Sigmoid colon (tissue), 4 donors: ENCODE results near the gene HSH2D.

Experiments
- EP300 ChIP-seq, 4 donors: sonication (generic); formaldehyde crosslinking; IDR thresholded peaks; one replicate each; pipeline ENCODE4 v1.6.1; 2017; ENCODE audit warnings: antibody characterized with exemption in 4 of 4
- POLR2A ChIP-seq, 2 donors: fragments of 450-650 bp; IDR thresholded peaks; one replicate each; pipeline ENCODE4 v1.6.1; 2016; ENCODE audit warnings: antibody characterized with exemption in 2 of 2, mild to moderate bottlenecking in 2 of 2, moderate library complexity in 2 of 2
- TF ChIP-seq, protein P1 (sequence below), 4 experiments: fragments of 450-650 bp in 3 of 4; fragments of 200-600 bp in 1 of 4; IDR thresholded peaks; one replicate each; pipeline ENCODE4 v1.5.1; 2016 to 2019; ENCODE audit warnings: antibody characterized with exemption in 4 of 4, mild to moderate bottlenecking in 3 of 4, moderate library complexity in 2 of 4

DNA sequence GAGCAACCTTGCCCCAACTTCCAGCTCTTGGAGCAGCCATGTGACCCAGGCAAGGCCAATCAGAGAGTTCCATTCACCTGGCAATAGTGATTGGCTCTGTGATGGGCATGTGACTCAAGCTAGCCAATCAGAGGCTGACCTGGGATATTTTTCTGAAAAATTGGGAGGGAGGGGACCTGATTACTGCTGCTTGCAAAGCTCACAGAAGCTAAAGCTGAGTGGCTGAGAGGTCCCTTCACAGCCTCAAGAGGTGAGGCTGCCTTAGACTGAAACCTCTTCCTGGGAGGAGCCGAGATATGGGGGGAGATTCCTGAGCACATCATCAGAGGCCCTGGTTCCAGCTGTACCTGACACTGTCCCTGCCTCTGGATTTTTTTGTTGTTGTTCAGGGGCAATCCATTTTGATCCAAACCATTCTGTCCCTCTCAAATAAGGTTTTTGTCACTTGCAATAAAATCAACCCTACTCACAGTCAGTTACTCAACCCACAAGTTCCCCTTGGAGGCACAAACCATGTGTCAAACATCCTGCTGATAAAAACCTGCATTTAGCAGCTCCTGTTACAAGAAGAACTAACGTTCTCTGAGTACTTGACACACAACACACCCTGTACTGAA, 25.1 kb downstream of the HSH2D start:
- TF ChIP-seq, protein P1, sequence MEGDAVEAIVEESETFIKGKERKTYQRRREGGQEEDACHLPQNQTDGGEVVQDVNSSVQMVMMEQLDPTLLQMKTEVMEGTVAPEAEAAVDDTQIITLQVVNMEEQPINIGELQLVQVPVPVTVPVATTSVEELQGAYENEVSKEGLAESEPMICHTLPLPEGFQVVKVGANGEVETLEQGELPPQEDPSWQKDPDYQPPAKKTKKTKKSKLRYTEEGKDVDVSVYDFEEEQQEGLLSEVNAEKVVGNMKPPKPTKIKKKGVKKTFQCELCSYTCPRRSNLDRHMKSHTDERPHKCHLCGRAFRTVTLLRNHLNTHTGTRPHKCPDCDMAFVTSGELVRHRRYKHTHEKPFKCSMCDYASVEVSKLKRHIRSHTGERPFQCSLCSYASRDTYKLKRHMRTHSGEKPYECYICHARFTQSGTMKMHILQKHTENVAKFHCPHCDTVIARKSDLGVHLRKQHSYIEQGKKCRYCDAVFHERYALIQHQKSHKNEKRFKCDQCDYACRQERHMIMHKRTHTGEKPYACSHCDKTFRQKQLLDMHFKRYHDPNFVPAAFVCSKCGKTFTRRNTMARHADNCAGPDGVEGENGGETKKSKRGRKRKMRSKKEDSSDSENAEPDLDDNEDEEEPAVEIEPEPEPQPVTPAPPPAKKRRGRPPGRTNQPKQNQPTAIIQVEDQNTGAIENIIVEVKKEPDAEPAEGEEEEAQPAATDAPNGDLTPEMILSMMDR (IDR thresholded peaks at IDR 0.05), result no peak
- TF ChIP-seq POLR2A (IDR thresholded peaks at IDR 0.05) (no peak), EP300 (IDR thresholded peaks at IDR 0.05) (no peak)
